B cell (primary cell): ENCODE data around the gene NKX3-2. TPM values are rescaled to one million over a fixed set of nuclear protein-coding genes. Genes with fewer than 3 reads are reported as not detected.
A peak's percentile ranks its signal among the peaks of the same experiment; 100 is the strongest.

Experiments used
- ATAC-seq: fragments of 200-7000 bp; cut with Tn5 transposase; one replicate; pipeline ENCODE4 v1.10.0; 2021; ENCODE audit warnings: low read depth, mild to moderate bottlenecking, moderate number of reproducible peaks, moderate library complexity
- CTCF ChIA-PET: fragments of 350-600 bp; sonication (Branson Sonifier 250); formaldehyde crosslinking; loops from one replicate; lab custom pipeline; 2021; ENCODE audit warnings: antibody characterized with exemption, inconsistent platforms; lab: Charles Lee
- POLR2A ChIA-PET: fragments of 350-600 bp; sonication (Branson Sonifier 250); formaldehyde crosslinking; loops from one replicate; lab custom pipeline; 2021; ENCODE audit warnings: antibody characterized with exemption; lab: Charles Lee
- DNase-seq: peaks from one replicate; pipeline ENCODE4 v3.0.0; 2013
- H2AFZ ChIP-seq: 2 replicates; pipeline ENCODE4 v1.6.1; 2012; ENCODE audit warnings: mild to moderate bottlenecking, low read depth, low read length; ENCODE audit not compliant: insufficient read depth, poor library complexity, severe bottlenecking
- H3K27ac ChIP-seq, 2 donors: 1 replicate in 1 of 2; 2 replicates in 1 of 2; pipeline ENCODE4 v1.5.1; 2012 to 2013; ENCODE audit warnings: low read length in 2 of 2, mild to moderate bottlenecking in 2 of 2, moderate library complexity in 1 of 2
- H3K27me3 ChIP-seq, 4 experiments: fragments of 200-600 bp in 1 of 4; sonication (generic) in 1 of 4; replicated peaks in 1 of 4; 1 replicate in 2 of 4; 2 replicates in 2 of 4; pipeline versions ENCODE4 v1.6.1 to v1.7.0; 2013 to 2016; ENCODE audit warnings: low read length in 3 of 4, mild to moderate bottlenecking in 2 of 4, mixed read lengths in 1 of 4, moderate library complexity in 1 of 4; ENCODE audit not compliant: insufficient read depth in 4 of 4, control insufficient read depth in 3 of 4; ENCODE audit errors: control extremely low read depth in 1 of 4
- H3K36me3 ChIP-seq, 2 experiments: replicated peaks in 1 of 2; 1 replicate in 1 of 2; 2 replicates in 1 of 2; pipeline versions ENCODE4 v1.6.1 to v1.7.1; 2013; ENCODE audit warnings: low read length in 1 of 2; ENCODE audit not compliant: insufficient read depth in 2 of 2, control insufficient read depth in 1 of 2; ENCODE audit errors: control extremely low read depth in 1 of 2, extremely low read depth in 1 of 2
- H3K4me1 ChIP-seq, 2 donors: fragments of 200-600 bp in 1 of 2; sonication (generic) in 1 of 2; 1 replicate in 1 of 2; 2 replicates in 1 of 2; pipeline versions ENCODE4 v1.5.1 to v1.6.1; 2013 to 2017; ENCODE audit warnings: low read length in 2 of 2; ENCODE audit not compliant: control insufficient read depth in 2 of 2, insufficient read depth in 2 of 2
- H3K4me2 ChIP-seq: replicated peaks from 2 replicates; pipeline ENCODE3; 2012; ENCODE audit warnings: mild to moderate bottlenecking, low read depth, low read length; ENCODE audit not compliant: poor library complexity, severe bottlenecking
- H3K4me3 ChIP-seq, 5 experiments: fragments of 200-600 bp in 1 of 5; sonication (generic) in 1 of 5; 1 replicate in 3 of 5; 2 replicates in 2 of 5; pipeline versions ENCODE4 v1.5.1 to v1.7.0; 2011 to 2016; ENCODE audit warnings: low read length in 4 of 5, mild to moderate bottlenecking in 4 of 5, low read depth in 2 of 5, control low read depth in 1 of 5, moderate library complexity in 1 of 5; ENCODE audit not compliant: insufficient read depth in 1 of 5; ENCODE audit errors: control extremely low read depth in 1 of 5, extremely low read depth in 1 of 5
- H3K79me2 ChIP-seq: fragments of 200-600 bp; sonication (generic); one replicate; pipeline ENCODE4 v1.6.0; 2016; ENCODE audit warnings: low read length; ENCODE audit not compliant: control insufficient read depth, insufficient read depth
- H3K9ac ChIP-seq: fragments of 200-600 bp; sonication (generic); 2 replicates; pipeline ENCODE4 v1.6.1; 2017; ENCODE audit warnings: mild to moderate bottlenecking, low read length, moderate library complexity
- H3K9me3 ChIP-seq, 3 donors: one replicate each; pipeline versions ENCODE4 v1.6.1 to v1.7.1; 2013; ENCODE audit warnings: low read length in 2 of 3; ENCODE audit not compliant: control insufficient read depth in 2 of 3, insufficient read depth in 1 of 3; ENCODE audit errors: control extremely low read depth in 1 of 3
- H4K20me1 ChIP-seq: 2 replicates; pipeline ENCODE4 v1.6.0; 2012; ENCODE audit warnings: mild to moderate bottlenecking, low read length; ENCODE audit not compliant: insufficient read depth, control insufficient read depth, poor library complexity, severe bottlenecking
- H3K27ac Mint-ChIP-seq: one replicate; pipeline ENCODE4 v1.8.0; 2021; ENCODE audit warnings: mixed read lengths
- H3K27me3 Mint-ChIP-seq: one replicate; pipeline ENCODE4 v1.8.0; 2021; ENCODE audit warnings: mixed read lengths
- H3K4me1 Mint-ChIP-seq: one replicate; pipeline ENCODE4 v1.8.0; 2021; ENCODE audit warnings: mixed read lengths
- H3K4me3 Mint-ChIP-seq: one replicate; pipeline ENCODE4 v1.8.0; 2021; ENCODE audit warnings: mixed read lengths
- H3K9me3 Mint-ChIP-seq: one replicate; pipeline ENCODE4 v1.8.0; 2022; ENCODE audit warnings: mixed read lengths; ENCODE audit not compliant: insufficient read depth
- EZH2 ChIP-seq: IDR thresholded peaks from 2 replicates; pipeline ENCODE4 v1.6.1; 2012; ENCODE audit warnings: borderline replicate concordance, low read depth, mild to moderate bottlenecking, moderate library complexity, low read length; ENCODE audit not compliant: insufficient read depth, poor library complexity, severe bottlenecking
- WGBS: methylation state at CpG from one replicate; pipeline ENCODE4 v1.1.5; 2013; ENCODE audit warnings: missing lambda C conversion rate; ENCODE audit not compliant: insufficient coverage; 5-methylcytosine and 5-hydroxymethylcytosine counted together
- intact Hi-C: fragments of 100-400 bp; cut with micrococcal nuclease; formaldehyde crosslinking; loops from one replicate; pipeline ENCODE4 v1.10.0; 2022
- polyA plus RNA-seq: library from polyadenylated mRNA; depleted of rRNA; stranded (reverse); fragments of >200 nt; gene quantifications from 2 replicates; pipeline ENCODE4 v1.2.3, GENCODE V29; 2012
- total RNA-seq, 2 donors: library from RNA; stranded (reverse); fragments of 120-200 nt in 1 of 2; gene quantifications; 1 replicate in 1 of 2; 2 replicates in 1 of 2; pipeline versions ENCODE4 v1.2.3 to v1.2.4, GENCODE V29; 2013 to 2022
- TF ChIP-seq, protein P1 (sequence below): fragments of 200-600 bp; IDR thresholded peaks from one replicate; pipeline ENCODE4 v1.8.0; 2022; ENCODE audit warnings: antibody characterized with exemption, mild to moderate bottlenecking

Gene NKX3-2
- total and polyA plus RNA-seq, 2 donors (not counting 1 experiment from before 2014, with no cell fraction given), result not detected

DNA sequence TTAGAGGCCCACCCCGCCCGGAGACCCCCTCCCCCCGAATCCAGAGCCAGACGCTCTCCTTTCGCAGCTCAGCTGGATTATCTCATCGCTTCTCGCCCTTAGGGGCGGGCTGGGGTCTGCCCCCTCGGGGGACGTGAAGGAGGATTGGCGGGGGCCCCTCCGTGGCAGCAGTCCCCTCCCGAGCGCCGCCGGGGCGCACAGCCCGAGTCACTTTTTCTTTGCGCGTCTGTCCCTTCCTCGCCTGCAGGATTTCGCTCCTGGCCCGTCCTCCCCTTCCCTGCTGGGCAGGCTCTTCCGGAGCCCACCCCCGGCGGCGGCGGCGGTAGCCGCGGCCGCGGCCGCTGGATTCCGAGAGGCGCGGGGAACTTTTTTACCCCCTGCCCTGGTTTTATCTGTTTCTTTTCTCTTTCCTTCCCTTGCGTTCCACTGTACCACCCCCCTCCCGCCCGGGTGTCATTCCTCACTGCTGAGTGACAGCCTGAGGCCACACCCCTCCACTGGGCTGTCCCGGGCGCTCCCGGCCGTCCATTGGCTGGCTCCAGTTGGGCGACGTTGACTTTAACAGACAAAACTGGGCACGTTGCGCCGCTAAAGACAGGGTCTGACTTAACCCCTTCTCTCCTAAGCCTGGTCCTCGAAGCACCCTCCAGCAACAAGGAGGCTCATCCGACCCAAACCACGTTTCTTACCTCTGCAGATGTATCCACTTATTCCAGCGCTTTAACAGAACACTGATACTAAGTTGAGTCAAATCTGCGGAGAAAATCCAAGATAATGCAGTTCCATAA is 492 bp upstream of the NKX3-2 start:
- Histone ChIP-seq H2AFZ (peak overlapping the region; percentile 66), H3K9me3 (peaks cover 1 to 73% (median 29%) of the 10 kb centered on the region in 3 donors), H3K36me3 (no peaks in the 10 kb centered on the region), H3K4me3 (peak overlapping the region in 4 of 5 experiments; percentile 31 to 59 (median 46)), H3K27ac (no peak overlapping the region), H3K9ac (peak overlapping the region; percentile 30), H3K4me2 (peak overlapping the region; percentile 81), H3K4me1 (peaks cover 80 to 84% of the 10 kb centered on the region in 2 donors), H3K79me2 (no peaks in the 10 kb centered on the region), H3K27me3 (peaks cover 2 to 93% (median 78%) of the 10 kb centered on the region in 4 experiments), H4K20me1 (no peaks in the 10 kb centered on the region)
- peak; percentile 58 for DNase-seq
- intact Hi-C loops, result loop anchor here (5.0 kb wide), 1 partner anchor 1458 kb away; the partner anchor contains the start of gene CPEB2
- peak; percentile 95 for TF ChIP-seq EZH2
- TF ChIP-seq, protein P1, sequence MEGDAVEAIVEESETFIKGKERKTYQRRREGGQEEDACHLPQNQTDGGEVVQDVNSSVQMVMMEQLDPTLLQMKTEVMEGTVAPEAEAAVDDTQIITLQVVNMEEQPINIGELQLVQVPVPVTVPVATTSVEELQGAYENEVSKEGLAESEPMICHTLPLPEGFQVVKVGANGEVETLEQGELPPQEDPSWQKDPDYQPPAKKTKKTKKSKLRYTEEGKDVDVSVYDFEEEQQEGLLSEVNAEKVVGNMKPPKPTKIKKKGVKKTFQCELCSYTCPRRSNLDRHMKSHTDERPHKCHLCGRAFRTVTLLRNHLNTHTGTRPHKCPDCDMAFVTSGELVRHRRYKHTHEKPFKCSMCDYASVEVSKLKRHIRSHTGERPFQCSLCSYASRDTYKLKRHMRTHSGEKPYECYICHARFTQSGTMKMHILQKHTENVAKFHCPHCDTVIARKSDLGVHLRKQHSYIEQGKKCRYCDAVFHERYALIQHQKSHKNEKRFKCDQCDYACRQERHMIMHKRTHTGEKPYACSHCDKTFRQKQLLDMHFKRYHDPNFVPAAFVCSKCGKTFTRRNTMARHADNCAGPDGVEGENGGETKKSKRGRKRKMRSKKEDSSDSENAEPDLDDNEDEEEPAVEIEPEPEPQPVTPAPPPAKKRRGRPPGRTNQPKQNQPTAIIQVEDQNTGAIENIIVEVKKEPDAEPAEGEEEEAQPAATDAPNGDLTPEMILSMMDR, result no peak
- Mint-ChIP-seq H3K4me1 (peaks cover 52% of the 10 kb centered on the region), H3K4me3 (peak overlapping the region; percentile 85), H3K27me3 (peaks cover 56% of the 10 kb centered on the region), H3K9me3 (no peaks in the 10 kb centered on the region), H3K27ac (peak overlapping the region; percentile 67)
- ChIA-PET POLR2A (interaction anchor here (0.6 kb wide), 1 partner anchor 19 kb away, joined by 4 read pairs; no protein-coding TSS in a partner anchor), CTCF (interaction anchor here (2.0 kb wide), 1 partner anchor 13 kb away, joined by 8 read pairs; no protein-coding TSS in a partner anchor)
- peak; percentile 28 for ATAC-seq
- WGBS, result 5% methylated on average over 49 of the region's 54 CpGs
